Caco-2 (cell line): ENCODE data around the gene CPA4. TPM values are rescaled to one million over a fixed set of nuclear protein-coding genes. Genes with fewer than 3 reads are reported as not detected.

Experiments
- BruUV-seq: library from RNA; stranded (reverse); fragments of 400-500 nt; replicated peaks from 2 replicates; lab custom pipeline; 2021; lab: Mats Ljungman, UMichigan
- CTCF ChIA-PET: fragments of 300-600 bp; sonication (Branson Sonifier 250); formaldehyde crosslinking; loops from one replicate; lab custom pipeline; 2022; ENCODE audit warnings: antibody characterized with exemption; lab: Charles Lee
- POLR2A ChIA-PET: fragments of 300-600 bp; sonication (Branson Sonifier 250); formaldehyde crosslinking; loops from one replicate; lab custom pipeline; 2022; ENCODE audit warnings: antibody characterized with exemption; lab: Charles Lee
- DNase-seq, 2 experiments: peaks; one replicate each; pipeline versions ENCODE4 v3.0.0 to v3.0.0-alpha.2; 2020 to 2022
- H3K27me3 ChIP-seq: replicated peaks from 2 replicates; pipeline ENCODE4 v1.6.0; 2011; ENCODE audit warnings: low read length; ENCODE audit not compliant: control insufficient read depth, insufficient read depth
- H3K36me3 ChIP-seq: 2 replicates; pipeline ENCODE4 v1.5.1; 2011; ENCODE audit warnings: low read length; ENCODE audit not compliant: control insufficient read depth, insufficient read depth
- H3K4me1 ChIP-seq: fragments of 250-450 bp; sonication (Bioruptor Pico); 2 replicates; pipeline ENCODE4 v1.5.1; 2020; ENCODE audit warnings: mild to moderate bottlenecking
- H3K4me3 ChIP-seq: 2 replicates; pipeline ENCODE4 v1.5.1; 2011; ENCODE audit warnings: low read depth, mild to moderate bottlenecking, control low read depth, low read length
- H3K9me3 ChIP-seq: fragments of 250-450 bp; sonication (Bioruptor Pico); 2 replicates; pipeline ENCODE4 v1.5.1; 2020; ENCODE audit warnings: mild to moderate bottlenecking, moderate library complexity
- H3K27ac Mint-ChIP-seq: one replicate; pipeline ENCODE4 v1.8.0; 2022; ENCODE audit warnings: mixed read lengths; ENCODE audit not compliant: unreplicated experiment
- H3K27me3 Mint-ChIP-seq: one replicate; pipeline ENCODE4 v1.8.0; 2022; ENCODE audit warnings: mixed read lengths; ENCODE audit not compliant: insufficient read depth, unreplicated experiment
- H3K36me3 Mint-ChIP-seq: one replicate; pipeline ENCODE4 v1.8.0; 2022; ENCODE audit warnings: mild to moderate bottlenecking, mixed read lengths; ENCODE audit not compliant: insufficient read depth, unreplicated experiment
- H3K4me1 Mint-ChIP-seq: one replicate; pipeline ENCODE4 v1.8.0; 2022; ENCODE audit warnings: low read depth, mixed read lengths; ENCODE audit not compliant: unreplicated experiment
- H3K4me3 Mint-ChIP-seq: one replicate; pipeline ENCODE4 v1.8.0; 2022; ENCODE audit warnings: mild to moderate bottlenecking, moderate library complexity, mixed read lengths; ENCODE audit not compliant: unreplicated experiment
- H3K9me3 Mint-ChIP-seq: one replicate; pipeline ENCODE4 v1.8.0; 2022; ENCODE audit warnings: mixed read lengths; ENCODE audit not compliant: unreplicated experiment
- intact Hi-C: fragments of 100-400 bp; cut with micrococcal nuclease; formaldehyde crosslinking; loops from one replicate; pipeline ENCODE4 v1.10.0; 2022; ENCODE audit not compliant: unreplicated experiment
- total RNA-seq: library from RNA; stranded (reverse); gene quantifications from 2 replicates; pipeline ENCODE4 v1.2.3, GENCODE V29; 2022
- TF ChIP-seq, protein P1 (sequence below), 2 experiments: fragments of 200-600 bp in 1 of 2; IDR thresholded peaks; 1 replicate in 1 of 2; 2 replicates in 1 of 2; pipeline versions ENCODE4 v1.5.1 to v1.8.0; 2011 to 2022; ENCODE audit warnings: antibody characterized with exemption in 1 of 2, control low read depth in 1 of 2, inconsistent platforms in 1 of 2, low read depth in 1 of 2, low read length in 1 of 2, mild to moderate bottlenecking in 1 of 2, moderate library complexity in 1 of 2; ENCODE audit not compliant: insufficient read depth in 1 of 2, severe bottlenecking in 1 of 2, unreplicated experiment in 1 of 2

The CPA4 gene
- total RNA-seq, 1 experiment from 2014 or later, result 0.59 TPM

DNA sequence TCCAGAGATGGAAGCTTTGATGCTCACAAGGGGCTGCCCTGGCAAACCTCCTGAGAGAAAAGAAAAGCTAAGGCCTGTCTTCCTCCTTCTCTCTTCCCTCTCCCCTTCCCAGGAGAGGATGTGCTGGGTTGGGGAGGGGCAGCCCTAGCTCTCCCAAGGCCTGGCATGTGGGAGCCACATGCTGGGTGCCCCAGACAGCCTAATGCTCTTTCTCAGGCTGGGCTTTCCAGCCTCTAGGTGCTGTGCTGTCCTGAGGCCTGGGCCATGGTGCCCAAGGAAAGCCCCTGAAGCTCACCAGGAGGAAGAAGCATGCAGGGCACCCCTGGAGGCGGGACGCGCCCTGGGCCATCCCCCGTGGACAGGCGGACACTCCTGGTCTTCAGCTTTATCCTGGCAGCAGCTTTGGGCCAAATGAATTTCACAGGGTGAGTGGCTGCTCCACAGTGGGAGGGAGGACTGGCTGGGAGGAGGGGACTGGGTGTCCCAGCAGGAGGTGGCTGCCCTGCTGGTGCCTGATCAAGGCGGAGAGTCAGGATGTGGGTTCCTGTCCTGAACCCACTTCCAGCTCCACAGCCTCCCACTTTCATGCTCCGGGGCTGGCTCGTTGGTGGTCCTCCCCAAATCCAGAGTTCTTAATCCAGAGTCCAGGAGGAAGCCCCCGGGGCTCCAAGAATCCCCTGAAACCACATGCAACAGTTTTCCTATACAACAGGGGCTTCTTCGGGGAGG, 53.4 kb downstream of the CPA4 start:
- H3K27ac Mint-ChIP-seq, result no peak overlapping the region
- peaks cover 21% of the 10 kb centered on the region for H3K4me1 Mint-ChIP-seq
- TF ChIP-seq, protein P1, sequence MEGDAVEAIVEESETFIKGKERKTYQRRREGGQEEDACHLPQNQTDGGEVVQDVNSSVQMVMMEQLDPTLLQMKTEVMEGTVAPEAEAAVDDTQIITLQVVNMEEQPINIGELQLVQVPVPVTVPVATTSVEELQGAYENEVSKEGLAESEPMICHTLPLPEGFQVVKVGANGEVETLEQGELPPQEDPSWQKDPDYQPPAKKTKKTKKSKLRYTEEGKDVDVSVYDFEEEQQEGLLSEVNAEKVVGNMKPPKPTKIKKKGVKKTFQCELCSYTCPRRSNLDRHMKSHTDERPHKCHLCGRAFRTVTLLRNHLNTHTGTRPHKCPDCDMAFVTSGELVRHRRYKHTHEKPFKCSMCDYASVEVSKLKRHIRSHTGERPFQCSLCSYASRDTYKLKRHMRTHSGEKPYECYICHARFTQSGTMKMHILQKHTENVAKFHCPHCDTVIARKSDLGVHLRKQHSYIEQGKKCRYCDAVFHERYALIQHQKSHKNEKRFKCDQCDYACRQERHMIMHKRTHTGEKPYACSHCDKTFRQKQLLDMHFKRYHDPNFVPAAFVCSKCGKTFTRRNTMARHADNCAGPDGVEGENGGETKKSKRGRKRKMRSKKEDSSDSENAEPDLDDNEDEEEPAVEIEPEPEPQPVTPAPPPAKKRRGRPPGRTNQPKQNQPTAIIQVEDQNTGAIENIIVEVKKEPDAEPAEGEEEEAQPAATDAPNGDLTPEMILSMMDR (IDR thresholded peaks at IDR 0.05; ENCODE audit: insufficient read depth in 1 of 2, low read depth in 1 of 2, low read length in 1 of 2, severe bottlenecking in 1 of 2, unreplicated experiment in 1 of 2), result no peak
- Histone ChIP-seq H3K4me3 (no peak overlapping the region), H3K4me1 (peaks cover 33% of the 10 kb centered on the region), H3K9me3 (peaks cover 7% of the 10 kb centered on the region; the same call in 1 of the 2 replicates), H3K36me3 (no peaks in the 10 kb centered on the region), H3K27me3 (no peaks in the 10 kb centered on the region)
- no peaks in the 10 kb centered on the region for H3K9me3 Mint-ChIP-seq
- CTCF ChIA-PET, result no interaction called here
- DNase-seq, result no peak
- H3K4me3 Mint-ChIP-seq, result no peak overlapping the region
- no TSS peak for BruUV-seq
- POLR2A ChIA-PET, result no interaction called here
- no peaks in the 10 kb centered on the region for H3K36me3 Mint-ChIP-seq
- no peaks in the 10 kb centered on the region for H3K27me3 Mint-ChIP-seq
- intact Hi-C loops, result no loop called here

DNA sequence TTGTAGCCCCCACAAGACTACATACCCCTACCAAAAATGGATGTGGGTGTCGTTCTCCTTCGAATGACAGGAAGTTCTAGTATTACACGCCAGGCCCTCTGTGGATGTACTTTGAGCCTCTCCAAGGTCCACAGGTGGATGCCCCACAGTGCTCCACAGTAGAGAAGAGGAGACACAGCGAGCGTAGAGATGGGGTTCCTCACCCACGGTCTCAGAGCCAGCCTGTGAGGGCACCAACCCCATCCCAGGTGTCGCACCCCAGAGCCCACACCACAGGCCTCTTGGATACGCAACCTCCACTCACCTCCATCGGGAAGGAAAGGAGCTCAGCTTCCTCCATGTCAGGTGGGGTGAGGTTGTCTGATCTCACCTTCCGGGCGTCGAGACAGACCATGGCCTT, 54.0 kb downstream of the CPA4 start:
- no TSS peak for BruUV-seq
- H3K27me3 ChIP-seq, result no peaks in the 10 kb centered on the region
- Mint-ChIP-seq H3K4me1 (peaks cover 27% of the 10 kb centered on the region), H3K27ac (peak overlapping the region; percentile 39), H3K36me3 (no peaks in the 10 kb centered on the region), H3K4me3 (no peak overlapping the region), H3K9me3 (no peaks in the 10 kb centered on the region), H3K27me3 (no peaks in the 10 kb centered on the region)
- CTCF ChIA-PET, result no interaction called here
- no peak overlapping the region for H3K4me3 ChIP-seq
- intact Hi-C loops, result no loop called here
- H3K36me3 ChIP-seq, result no peaks in the 10 kb centered on the region
- TF ChIP-seq, protein P1 (IDR thresholded peaks at IDR 0.05; ENCODE audit: insufficient read depth in 1 of 2, low read depth in 1 of 2, low read length in 1 of 2, severe bottlenecking in 1 of 2, unreplicated experiment in 1 of 2), result no peak
- POLR2A ChIA-PET, result no interaction called here
- DNase-seq, result no peak
- peaks cover 34% of the 10 kb centered on the region for H3K4me1 ChIP-seq
- peaks cover 5% of the 10 kb centered on the region; the same call in 1 of the 2 replicates for H3K9me3 ChIP-seq

DNA sequence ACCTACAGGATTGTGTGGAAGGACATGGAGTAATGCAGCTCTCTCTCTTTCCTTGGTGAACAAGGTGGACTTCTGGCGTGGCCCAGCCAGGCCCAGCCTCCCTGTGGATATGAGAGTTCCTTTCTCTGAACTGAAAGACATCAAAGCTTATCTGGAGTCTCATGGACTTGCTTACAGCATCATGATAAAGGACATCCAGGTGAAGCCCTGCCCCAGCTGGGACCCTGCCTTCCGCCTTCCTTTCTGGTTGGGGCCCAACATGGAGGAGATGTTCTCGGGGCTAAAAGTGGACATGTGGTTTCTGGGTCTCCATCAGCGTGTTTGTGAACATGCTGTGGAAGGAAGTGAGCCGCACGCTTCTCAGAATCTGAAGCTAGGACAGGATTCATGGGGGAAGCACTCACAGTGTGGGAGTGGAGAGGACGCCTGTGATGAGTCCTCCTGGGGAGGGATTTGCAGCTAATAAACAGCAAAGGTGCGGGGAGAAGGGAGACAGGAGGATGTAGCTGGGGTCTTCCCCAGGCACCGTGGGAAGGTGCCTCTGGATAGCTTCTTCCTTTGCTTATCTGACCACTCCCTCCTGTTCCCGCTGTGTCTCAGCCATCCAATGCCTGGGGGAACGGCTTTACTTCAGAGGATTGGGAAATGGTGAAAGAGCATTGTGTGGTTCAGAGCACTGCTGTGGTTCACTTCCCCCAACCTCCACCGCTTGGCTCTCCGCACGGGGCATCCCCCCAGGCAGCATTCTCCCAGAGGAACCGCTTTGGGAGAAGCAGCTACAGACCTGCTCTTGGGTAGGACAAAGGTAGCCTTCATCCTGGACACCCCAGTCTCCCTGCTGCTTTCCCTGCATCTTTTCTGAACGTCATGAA, 57.2 kb downstream of the CPA4 start:
- ChIA-PET POLR2A (interaction anchor here (0.6 kb wide), 1 partner anchor 280 kb away, joined by 4 read pairs; the partner anchor contains the start of gene KLHDC10), CTCF (no interaction called here)
- no peaks in the 10 kb centered on the region for H3K27me3 ChIP-seq
- H3K4me1 ChIP-seq, result peaks cover 26% of the 10 kb centered on the region
- no peaks in the 10 kb centered on the region for H3K9me3 ChIP-seq
- no TSS peak for BruUV-seq
- Mint-ChIP-seq H3K4me1 (peaks cover 23% of the 10 kb centered on the region), H3K9me3 (no peaks in the 10 kb centered on the region), H3K27ac (no peak overlapping the region), H3K36me3 (peaks cover 5% of the 10 kb centered on the region), H3K4me3 (no peak overlapping the region), H3K27me3 (no peaks in the 10 kb centered on the region)
- no peaks in the 10 kb centered on the region for H3K36me3 ChIP-seq
- intact Hi-C loops, result no loop called here
- TF ChIP-seq, protein P1 (IDR thresholded peaks at IDR 0.05; ENCODE audit: insufficient read depth in 1 of 2, low read depth in 1 of 2, low read length in 1 of 2, severe bottlenecking in 1 of 2, unreplicated experiment in 1 of 2), result no peak
- H3K4me3 ChIP-seq, result no peak overlapping the region
- DNase-seq, result peak in 1 of 2 experiments; percentile 63
